H1 (cell line): ENCODE data around the gene TBCD. TPM values are rescaled to one million over a fixed set of nuclear protein-coding genes. Genes with fewer than 3 reads are reported as not detected.

ENCODE experiments used
- polyA plus RNA-seq, 7 experiments: library from polyadenylated mRNA; depleted of rRNA in 3 of 7; stranded (reverse) in 5 of 7; unstranded in 2 of 7; fragments of >200 nt in 5 of 7; fragments of 200-250 nt in 2 of 7; gene quantifications; 1 replicate in 5 of 7; 2 replicates in 1 of 7; 4 replicates in 1 of 7; pipeline versions ENCODE4 v1.2.1 to v1.2.3, GENCODE V29; 2011 to 2013; ENCODE audit warnings: missing spikeins in 2 of 7, mixed read lengths in 2 of 7
- total RNA-seq: library from RNA; stranded (reverse); fragmentation: NEBNext Ultra II Directional; extraction: Animal tissue kit (Norgen Biotek cat#: 25700); gene quantifications from 2 replicates; pipeline ENCODE4 v1.2.1, GENCODE V29; 2021
- TF ChIP-seq, protein P1 (sequence below): fragments of 300-600 bp; sonication (generic); IDR thresholded peaks from 2 replicates; pipeline ENCODE4 v1.7.1; 2012; ENCODE audit warnings: low read length, moderate library complexity, mild to moderate bottlenecking, inconsistent platforms; ENCODE audit not compliant: insufficient replicate concordance

TBCD gene
- total and polyA plus RNA-seq, 2 of the 8 experiments (the other 6 are each of a cell fraction or from before 2014, with no cell fraction given): 118 to 162 TPM

DNA sequence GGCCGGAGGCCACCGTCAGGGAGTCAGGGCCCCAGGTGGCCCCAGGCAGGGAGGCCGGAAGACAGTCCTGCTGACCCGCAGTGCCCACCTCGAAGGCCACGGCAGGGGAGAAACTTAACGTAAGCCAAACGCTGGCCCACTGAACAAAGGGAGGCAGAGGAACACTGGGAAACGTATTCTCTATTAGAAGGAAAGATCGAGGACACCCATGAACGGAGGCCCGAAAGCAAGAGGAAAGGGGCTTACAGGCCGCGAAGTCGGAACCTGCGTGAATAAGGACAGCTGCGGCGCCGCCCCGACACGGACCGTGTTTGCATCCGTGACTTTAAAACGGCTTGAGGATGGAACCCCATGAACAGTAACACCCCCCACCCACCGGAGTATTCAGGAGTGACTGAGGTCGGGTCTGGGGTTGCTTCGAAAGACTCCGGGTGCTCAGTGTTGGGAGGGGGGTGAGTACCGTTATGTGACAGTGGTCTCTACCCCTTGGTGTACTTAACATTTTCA, 225.2 kb downstream of the TBCD start (continued):
- TF ChIP-seq, protein P1, sequence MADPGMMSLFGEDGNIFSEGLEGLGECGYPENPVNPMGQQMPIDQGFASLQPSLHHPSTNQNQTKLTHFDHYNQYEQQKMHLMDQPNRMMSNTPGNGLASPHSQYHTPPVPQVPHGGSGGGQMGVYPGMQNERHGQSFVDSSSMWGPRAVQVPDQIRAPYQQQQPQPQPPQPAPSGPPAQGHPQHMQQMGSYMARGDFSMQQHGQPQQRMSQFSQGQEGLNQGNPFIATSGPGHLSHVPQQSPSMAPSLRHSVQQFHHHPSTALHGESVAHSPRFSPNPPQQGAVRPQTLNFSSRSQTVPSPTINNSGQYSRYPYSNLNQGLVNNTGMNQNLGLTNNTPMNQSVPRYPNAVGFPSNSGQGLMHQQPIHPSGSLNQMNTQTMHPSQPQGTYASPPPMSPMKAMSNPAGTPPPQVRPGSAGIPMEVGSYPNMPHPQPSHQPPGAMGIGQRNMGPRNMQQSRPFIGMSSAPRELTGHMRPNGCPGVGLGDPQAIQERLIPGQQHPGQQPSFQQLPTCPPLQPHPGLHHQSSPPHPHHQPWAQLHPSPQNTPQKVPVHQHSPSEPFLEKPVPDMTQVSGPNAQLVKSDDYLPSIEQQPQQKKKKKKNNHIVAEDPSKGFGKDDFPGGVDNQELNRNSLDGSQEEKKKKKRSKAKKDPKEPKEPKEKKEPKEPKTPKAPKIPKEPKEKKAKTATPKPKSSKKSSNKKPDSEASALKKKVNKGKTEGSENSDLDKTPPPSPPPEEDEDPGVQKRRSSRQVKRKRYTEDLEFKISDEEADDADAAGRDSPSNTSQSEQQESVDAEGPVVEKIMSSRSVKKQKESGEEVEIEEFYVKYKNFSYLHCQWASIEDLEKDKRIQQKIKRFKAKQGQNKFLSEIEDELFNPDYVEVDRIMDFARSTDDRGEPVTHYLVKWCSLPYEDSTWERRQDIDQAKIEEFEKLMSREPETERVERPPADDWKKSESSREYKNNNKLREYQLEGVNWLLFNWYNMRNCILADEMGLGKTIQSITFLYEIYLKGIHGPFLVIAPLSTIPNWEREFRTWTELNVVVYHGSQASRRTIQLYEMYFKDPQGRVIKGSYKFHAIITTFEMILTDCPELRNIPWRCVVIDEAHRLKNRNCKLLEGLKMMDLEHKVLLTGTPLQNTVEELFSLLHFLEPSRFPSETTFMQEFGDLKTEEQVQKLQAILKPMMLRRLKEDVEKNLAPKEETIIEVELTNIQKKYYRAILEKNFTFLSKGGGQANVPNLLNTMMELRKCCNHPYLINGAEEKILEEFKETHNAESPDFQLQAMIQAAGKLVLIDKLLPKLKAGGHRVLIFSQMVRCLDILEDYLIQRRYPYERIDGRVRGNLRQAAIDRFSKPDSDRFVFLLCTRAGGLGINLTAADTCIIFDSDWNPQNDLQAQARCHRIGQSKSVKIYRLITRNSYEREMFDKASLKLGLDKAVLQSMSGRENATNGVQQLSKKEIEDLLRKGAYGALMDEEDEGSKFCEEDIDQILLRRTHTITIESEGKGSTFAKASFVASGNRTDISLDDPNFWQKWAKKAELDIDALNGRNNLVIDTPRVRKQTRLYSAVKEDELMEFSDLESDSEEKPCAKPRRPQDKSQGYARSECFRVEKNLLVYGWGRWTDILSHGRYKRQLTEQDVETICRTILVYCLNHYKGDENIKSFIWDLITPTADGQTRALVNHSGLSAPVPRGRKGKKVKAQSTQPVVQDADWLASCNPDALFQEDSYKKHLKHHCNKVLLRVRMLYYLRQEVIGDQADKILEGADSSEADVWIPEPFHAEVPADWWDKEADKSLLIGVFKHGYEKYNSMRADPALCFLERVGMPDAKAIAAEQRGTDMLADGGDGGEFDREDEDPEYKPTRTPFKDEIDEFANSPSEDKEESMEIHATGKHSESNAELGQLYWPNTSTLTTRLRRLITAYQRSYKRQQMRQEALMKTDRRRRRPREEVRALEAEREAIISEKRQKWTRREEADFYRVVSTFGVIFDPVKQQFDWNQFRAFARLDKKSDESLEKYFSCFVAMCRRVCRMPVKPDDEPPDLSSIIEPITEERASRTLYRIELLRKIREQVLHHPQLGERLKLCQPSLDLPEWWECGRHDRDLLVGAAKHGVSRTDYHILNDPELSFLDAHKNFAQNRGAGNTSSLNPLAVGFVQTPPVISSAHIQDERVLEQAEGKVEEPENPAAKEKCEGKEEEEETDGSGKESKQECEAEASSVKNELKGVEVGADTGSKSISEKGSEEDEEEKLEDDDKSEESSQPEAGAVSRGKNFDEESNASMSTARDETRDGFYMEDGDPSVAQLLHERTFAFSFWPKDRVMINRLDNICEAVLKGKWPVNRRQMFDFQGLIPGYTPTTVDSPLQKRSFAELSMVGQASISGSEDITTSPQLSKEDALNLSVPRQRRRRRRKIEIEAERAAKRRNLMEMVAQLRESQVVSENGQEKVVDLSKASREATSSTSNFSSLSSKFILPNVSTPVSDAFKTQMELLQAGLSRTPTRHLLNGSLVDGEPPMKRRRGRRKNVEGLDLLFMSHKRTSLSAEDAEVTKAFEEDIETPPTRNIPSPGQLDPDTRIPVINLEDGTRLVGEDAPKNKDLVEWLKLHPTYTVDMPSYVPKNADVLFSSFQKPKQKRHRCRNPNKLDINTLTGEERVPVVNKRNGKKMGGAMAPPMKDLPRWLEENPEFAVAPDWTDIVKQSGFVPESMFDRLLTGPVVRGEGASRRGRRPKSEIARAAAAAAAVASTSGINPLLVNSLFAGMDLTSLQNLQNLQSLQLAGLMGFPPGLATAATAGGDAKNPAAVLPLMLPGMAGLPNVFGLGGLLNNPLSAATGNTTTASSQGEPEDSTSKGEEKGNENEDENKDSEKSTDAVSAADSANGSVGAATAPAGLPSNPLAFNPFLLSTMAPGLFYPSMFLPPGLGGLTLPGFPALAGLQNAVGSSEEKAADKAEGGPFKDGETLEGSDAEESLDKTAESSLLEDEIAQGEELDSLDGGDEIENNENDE: no peak
